SHP77 treated with DMSO at 0.1 percent for 48 hours (cell line): ENCODE data around the gene PPAN.

ENCODE experiments used
- DNase-seq: peaks from one replicate; lab custom pipeline; 2025; lab: John Stamatoyannopoulos, UW

PPAN gene

DNA sequence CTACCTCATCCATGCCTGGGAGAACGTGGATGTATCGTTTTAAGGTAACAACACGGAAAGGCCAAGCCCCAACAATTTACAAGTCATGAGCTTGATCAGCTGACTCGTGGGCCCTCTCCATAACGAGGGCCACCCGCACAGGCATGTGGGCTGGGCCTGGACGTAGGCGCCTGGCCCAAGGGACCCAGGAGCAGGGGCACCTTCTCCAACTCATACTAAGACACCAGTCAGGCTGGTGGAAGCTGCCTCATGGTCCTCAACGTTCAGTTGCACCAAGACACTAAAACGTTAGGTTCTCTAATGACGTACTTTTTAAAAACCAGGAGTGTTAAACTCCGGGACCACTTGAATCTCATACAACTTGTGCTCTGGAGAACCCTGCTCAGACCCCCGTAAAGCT, 35.3 kb downstream of the PPAN start:
- no peak for DNase-seq

DNA sequence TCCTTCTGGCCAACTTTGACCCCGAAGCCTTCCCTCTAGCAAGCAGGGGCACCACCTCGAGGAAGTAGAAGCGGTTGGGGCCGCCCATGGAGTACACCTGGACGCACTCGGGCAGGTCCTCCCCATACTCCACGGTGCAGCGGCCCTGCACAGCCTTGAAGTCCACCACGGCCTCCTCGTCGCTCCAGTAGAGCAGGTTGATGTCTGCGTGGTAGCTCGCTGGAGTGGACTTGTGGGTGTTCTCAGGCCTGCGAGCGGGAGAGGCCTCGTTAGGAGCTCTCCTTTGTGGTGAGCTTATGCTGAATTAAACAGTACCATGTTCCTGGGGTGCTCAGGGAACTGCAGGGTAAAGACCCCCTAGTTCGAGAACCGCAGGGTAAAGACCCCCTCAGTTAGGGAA, 35.8 kb downstream of the PPAN start:
- no peak for DNase-seq

DNA sequence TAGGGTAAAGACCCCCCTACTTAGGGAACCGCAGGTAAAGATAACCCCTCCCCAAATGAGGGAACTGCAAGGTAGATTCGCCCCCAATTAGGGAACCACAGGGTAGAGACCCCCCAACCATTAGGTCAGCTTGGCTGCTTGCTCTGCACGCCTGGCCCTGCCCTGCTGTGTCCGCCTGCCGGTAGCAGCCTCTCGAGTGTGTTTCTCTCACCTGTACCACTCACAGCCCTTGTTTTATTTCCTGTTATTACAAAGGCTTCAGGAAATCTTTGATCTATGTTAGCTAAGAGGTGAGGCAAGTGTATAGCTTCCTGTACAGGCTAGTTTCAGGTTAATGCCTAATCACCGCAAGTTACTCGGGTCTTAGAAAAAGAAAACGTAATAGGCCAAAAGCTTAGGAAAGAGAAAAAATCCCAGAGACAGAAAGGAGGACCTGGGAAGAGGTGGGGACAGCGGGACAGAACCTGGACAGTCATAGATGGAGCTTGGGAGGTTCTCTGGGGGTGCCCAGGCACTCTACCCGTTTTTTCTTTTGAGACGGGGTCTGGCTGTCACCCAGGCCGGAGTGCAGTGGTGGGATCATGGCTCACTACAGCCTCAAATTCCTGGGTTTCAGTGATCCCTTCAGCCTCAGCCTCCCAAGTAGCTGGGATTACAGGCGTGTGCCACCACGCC, 36.7 kb downstream of the PPAN start:
- DNase-seq = no peak

DNA sequence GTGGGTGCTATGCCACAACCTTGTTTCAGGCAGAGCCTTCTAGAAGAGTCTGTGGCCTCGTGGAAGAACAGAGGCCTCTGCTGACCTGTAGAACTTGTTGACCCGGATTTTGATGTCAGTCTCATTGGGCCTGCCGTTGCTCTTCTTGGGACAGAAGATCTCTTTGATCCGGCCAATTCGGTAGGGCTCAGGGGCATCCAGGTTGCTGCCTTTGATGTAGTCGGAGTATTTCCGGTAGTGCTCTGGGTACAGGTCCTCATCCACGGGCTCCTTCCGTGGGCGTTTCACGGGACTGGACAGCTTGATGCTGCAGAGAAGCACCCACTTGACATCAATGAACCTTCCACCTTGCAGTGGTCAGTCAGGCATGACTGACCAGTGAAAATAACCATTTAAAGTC, 37.5 kb downstream of the PPAN start:
- DNase-seq = no peak

DNA sequence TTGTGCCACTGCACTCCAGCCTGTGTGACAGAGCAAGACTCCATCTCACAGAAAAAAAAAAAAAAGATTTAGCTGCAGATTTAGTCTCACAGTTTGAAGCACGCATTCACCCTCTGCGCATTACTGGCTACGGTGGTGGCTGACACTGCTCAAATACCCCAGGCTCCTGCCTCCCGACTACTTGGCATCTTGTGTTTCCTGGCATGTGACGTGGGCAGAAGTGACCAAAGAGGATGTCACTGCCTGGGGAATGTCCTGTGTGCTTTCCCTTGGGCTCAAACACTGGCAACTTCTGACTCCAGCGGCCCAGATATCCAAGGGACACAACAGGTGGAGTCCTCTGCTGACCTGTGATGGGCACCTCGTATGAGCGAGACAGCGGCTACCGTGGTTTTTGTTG, 38.2 kb downstream of the PPAN start:
- DNase-seq = no peak

DNA sequence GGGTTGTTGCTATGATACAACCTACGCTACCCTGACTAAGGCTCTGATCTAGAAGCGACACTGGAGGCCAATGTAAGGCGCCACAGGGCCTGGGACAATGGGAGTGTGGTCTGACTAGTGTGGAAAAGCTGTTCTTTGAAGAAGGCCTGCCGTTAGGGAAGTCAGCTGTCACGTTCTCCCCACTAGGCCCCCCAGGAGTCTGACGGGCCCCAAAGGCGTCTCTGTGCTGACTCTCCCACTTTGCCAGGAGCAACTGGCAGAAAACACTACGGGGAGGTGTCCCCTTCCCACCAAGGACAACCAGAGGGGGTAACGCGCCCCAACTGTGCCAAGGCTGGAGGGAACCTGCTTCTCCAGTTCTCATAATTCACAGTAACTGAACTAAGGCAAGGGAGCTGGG, 38.9 kb downstream of the PPAN start:
- no peak for DNase-seq

DNA sequence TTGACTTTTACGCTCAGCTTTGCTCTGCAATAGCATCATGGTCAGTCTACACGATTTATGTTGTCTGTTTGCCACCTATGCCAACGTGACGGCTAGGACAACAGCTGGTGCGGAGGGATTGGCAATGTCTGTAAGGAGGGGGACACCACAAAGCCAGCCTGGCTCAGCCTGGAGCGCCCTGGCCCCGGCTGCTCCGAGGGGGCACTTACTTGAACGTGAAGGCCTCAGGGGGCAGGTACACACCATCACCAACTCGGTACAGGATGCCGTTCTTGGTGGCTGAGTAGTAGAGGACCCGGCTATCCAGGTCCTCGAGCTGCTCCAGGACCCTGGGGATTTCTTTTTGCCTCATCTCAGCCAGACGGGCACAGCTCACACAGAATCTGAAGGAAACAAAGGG, 40.0 kb downstream of the PPAN start:
- DNase-seq = no peak

DNA sequence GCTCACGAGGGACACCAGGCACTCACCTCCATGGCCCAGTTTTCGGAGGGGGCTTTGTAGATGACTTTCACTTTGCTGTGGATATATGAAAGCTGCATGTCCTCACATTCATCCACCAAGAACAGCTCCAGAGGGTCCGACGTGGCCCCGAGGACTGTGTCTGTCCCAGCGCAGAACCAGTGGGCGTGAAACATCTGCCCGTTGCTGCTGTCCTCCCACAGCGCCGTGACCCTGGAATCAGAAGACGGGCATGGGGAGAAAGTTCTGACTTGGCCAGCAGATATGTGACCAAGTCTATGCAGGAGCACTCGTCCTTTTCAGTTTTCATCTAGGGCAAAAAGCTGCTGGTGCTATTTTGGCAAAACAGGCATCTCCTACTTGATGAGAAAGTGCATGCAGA, 43.3 kb downstream of the PPAN start:
- no peak for DNase-seq

DNA sequence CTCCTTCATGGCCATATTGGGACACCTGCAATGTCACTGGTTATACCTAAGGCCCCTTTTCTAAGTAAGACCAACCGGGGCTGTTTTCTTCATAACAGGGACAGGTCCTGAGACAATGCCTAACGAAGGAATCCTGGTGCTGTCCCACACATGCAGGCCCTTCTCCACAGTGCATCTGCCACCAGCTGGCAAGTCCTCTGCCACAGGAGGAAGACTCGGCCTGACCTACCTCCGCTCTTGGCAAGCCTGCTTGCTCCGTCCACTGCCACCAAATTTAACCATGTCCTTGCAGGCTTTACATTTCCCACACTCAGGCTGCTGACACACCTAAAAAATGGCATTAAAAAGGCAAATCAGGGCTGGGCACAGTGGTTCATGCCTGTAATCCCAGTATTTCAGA, 45.4 kb downstream of the PPAN start:
- DNase-seq = no peak

DNA sequence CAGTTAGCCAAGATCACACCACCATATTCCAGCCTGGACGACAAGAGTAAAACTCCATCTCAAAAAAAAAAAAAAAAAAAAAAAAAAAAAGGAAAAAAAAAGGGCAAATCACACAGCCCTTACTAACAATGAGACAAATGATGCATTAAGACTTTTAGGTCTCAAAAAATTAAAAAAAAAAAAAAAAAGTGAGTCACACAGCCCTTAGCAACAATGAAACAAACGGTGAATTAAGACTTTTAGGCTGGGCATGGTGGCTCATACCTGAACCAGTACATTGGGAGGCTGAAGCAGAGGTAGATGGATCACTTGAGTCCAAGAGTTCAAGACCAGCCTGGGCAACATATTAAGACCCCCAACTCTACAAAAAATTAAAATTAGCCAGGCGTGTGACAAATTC, 45.9 kb downstream of the PPAN start:
- no peak for DNase-seq

- DNase-seq = no peak
These were observed 49.7 kb downstream of the PPAN start for GRCh38 chr19:10155839-10156238.

GRCh38 chr19:10158071-10158470, 51.9 kb downstream of the PPAN start:
- no peak for DNase-seq

DNA sequence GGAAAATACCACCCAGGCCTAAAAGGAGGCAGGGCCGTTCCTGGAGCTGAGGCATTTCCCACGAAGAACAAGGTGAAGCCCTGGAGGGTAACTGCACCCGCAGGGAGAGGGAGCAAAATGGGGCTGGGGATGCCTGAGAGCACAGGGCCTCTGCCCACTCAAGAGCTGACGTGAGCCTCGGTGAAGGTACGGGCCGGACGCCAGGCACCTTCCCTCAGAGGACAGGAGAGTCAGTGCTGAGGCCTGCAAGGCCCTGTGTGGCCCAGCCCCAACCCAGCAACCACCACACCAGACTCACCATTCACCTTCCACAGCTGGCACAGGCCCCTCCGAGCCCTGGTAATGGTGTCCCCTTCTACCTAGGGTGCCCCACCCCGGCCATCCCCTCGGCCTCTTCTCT, 52.3 kb downstream of the PPAN start:
- DNase-seq = no peak

DNA sequence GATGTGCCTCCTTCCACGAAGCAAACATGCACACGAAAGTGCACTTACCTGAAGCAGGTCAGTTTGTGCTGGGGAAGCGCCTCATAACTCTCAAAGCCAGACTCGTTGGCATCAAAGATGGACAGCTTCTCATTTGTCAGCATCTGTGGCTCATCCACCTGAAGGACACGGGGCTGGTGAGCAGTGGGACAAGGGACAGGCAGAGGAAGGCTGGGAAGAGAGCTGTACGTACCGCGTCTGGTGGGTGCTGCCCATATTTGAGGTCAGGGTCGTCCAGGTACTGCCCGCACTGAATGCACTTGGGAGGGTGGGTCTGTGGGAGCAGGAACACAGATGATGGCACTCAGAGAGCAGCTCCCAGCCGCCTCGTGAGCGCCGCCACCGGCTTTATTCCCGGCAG, 53.4 kb downstream of the PPAN start:
- DNase-seq = no peak
